Measurements from ENCODE around the gene EIF2S1.
"Not testable (repeated sequence)": the region's sequence is repeated elsewhere in the genome, so short reads cannot be mapped to it uniquely, and the experiment has no call there.

EIF2S1 gene

DNA sequence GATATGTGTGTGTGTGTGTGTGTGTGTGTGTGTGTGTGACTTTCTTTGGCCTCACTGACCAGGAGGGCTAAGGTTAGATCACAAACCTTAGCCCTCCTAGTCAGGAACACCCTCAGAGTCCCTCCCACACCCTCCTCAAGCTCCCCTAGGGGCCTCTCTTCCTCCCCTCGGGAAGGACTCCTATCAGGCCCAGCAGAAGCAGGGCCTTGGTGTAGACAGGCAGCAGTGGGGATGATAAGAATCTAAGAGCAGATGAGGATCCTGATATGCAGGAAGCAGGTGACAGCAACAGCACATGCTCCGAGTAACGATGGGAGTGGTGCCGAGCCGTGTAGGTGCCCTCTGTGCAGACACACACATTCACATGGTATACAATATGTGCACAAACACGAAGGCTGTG is 31.1 kb downstream of the EIF2S1 start:
- H3K4me3 ChIP-seq (ENCODE audit: low read length): no peak overlapping the region
- TF ChIP-seq ZNF274 (IDR thresholded peaks at IDR 0.05; ENCODE audit: low read depth, low read length): no peak

DNA sequence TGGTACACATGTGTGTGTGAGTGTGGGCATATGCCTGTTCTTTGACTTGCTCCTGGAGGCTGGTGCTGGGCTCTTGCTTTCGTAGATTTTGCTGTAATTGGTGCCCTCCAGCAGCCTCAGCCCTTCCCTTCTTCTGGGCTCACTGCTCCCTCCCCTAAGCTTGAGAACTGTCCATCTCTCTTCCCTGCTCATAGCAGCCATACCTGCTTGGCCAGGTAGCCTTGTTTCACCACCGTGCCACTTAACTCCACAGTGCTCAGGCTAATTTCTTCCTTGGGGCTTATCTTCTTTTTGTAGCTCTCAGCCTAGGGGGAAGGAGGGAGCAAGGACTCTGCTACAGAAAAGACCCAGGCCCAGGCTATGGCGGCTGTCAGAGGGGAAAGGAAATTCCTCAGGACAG is 32.0 kb downstream of the EIF2S1 start:
- TF ChIP-seq ZNF274 (IDR thresholded peaks at IDR 0.05; ENCODE audit: low read depth, low read length): no peak
- H3K4me3 ChIP-seq (ENCODE audit: low read length): no peak overlapping the region

DNA sequence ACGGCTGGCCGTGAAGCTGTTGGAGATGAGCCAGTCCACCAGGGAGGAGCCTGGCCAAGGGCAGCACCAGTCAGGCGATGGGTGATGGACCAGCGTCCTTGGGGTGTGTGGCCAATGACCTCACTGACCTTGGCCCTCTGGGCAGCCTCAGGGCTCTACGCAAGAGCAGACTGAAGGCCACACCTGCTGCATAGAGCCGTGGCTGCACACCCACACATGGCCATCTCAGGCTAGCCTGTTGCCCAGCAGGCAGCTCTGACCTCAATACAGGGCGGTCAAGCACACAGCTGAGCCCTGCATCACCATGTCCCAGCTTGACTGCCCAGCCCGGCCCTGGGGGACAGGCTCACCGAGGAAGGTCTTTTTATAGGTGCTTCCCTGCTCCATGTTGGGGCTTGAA is 32.7 kb downstream of the EIF2S1 start:
- H3K4me3 ChIP-seq (ENCODE audit: low read length): no peak overlapping the region
- no peak for TF ChIP-seq ZNF274 (IDR thresholded peaks at IDR 0.05; ENCODE audit: low read depth, low read length)

DNA sequence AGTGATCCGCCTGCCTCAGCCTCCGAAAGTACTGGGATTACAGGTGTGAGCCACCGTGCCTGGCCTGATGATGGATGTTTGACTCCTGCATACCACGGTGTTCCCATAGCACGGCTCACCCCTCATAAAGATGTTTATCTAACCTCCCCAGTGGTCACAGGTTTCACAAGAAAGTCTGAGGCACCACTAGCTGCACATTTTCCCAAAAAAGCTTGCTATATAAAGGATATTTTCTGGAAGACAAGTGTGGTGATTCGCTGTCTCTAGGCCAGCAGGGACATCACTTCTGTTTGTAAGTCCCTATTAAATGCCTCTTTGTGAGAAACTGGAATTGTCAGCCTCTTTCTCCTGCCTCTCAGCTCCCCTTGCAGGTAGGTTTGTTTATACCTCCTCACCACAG is 33.6 kb downstream of the EIF2S1 start:
- no peak overlapping the region for H3K4me3 ChIP-seq (ENCODE audit: low read length)
- no peak for TF ChIP-seq ZNF274 (IDR thresholded peaks at IDR 0.05; ENCODE audit: low read depth, low read length)

DNA sequence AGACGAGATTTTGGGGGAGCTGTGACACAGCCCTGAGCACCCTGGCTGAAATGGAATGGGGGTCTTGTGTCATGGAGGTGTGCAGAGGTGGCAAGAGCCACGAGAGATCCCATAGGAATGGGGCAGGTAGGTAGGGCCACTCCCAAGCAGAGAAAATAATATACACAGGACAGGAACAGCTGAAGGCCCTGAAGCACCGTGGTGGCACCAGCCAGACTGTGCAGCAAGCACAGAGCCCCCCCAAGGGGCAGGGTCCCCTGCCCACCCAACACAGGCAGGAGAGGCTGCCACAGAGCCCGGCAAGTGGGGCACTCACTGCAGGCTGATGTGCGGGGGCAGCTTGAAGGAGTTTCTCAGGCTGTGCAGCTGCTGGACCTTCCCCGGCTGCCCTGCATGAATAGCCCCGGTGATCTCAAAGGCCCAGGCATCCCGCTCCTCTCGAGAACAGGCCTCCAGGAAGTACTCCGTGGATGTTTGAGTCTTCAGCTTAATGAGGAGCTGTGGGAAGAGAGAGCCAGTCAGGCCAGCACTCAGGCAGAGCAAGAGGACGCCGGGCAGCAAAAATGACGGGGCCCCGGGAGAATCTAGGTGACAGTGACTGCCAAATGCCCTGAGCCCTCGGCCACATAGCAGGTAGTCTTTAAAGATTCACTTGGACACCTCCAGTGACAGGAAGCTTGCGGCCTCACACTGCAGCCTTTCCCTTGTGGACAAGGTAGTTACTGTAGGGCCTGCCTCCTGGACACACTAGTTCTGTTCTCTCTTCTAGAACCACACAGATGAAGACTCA is 35.2 kb downstream of the EIF2S1 start:
- TF ChIP-seq ZNF274 (IDR thresholded peaks at IDR 0.05; ENCODE audit: low read depth, low read length): no peak
- no peak overlapping the region for H3K4me3 ChIP-seq (ENCODE audit: low read length)

DNA sequence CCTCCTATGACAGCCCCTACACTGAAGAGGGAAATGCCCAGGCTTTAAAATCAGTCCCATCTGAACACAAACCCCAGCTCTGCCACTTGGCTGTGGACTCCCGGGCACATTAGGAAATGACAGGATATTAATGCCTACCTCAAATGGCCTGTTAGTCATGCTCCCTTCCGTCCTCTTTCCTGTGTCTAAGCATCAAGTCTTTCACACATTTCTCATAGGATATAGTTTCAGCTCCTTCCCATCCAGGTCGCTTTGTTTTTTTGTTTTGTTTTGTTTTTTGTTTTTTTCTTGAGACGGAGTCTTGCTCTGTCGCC is 35.7 kb downstream of the EIF2S1 start:
- no peak for TF ChIP-seq ZNF274 (IDR thresholded peaks at IDR 0.05; ENCODE audit: low read depth, low read length)
- no peak overlapping the region for H3K4me3 ChIP-seq (ENCODE audit: low read length)

DNA sequence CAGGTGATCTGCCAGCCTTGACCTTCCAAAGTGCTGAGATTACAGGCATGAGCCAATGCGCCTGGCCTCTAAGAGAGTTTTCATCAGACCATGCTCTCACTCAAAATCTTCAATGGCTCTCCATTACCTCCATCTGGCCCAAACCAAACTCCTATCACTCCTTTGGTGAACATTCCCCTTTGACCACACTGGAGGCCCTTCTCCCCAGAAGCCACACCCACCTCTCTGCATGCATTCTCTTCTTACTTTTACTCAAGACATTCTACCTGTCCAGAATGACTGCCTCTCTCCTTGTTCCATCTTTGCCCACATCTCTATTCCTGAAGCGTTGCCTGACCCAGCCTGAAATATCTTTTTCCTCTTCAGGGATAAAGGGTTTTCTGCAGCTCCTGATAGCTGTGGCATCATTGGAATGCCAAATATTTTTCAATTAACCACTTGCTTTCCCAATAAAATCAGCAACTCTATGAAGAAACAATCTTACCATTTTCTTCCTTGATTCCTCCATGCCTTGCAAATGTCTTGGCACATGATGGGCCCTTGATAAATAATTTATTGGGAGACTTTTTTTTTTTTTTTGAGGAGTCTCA is 36.3 kb downstream of the EIF2S1 start:
- H3K4me3 ChIP-seq (ENCODE audit: low read length): no peak overlapping the region
- TF ChIP-seq ZNF274 (IDR thresholded peaks at IDR 0.05; ENCODE audit: low read depth, low read length): no peak

DNA sequence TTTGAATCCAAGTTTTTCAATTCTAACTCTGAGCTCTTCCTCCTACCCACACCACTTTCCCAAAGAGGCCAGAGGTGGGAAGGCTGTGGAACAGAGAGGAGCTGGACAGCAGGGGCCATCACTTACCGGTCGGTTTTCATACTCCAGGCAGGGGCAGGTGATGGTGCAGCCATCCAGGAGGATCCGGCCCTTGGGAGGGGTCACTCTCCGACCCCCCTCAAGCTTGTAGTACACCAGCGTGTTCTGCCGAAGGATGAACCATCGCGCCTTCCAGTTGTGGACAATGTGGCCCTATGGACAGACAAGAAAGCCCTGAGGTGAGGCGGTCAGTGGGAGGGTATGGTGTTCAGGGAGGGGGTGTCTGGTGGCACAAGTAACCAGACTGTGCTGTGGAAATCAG is 37.4 kb downstream of the EIF2S1 start:
- H3K4me3 ChIP-seq (ENCODE audit: low read length): no peak overlapping the region
- TF ChIP-seq ZNF274 (IDR thresholded peaks at IDR 0.05; ENCODE audit: low read depth, low read length): no peak

DNA sequence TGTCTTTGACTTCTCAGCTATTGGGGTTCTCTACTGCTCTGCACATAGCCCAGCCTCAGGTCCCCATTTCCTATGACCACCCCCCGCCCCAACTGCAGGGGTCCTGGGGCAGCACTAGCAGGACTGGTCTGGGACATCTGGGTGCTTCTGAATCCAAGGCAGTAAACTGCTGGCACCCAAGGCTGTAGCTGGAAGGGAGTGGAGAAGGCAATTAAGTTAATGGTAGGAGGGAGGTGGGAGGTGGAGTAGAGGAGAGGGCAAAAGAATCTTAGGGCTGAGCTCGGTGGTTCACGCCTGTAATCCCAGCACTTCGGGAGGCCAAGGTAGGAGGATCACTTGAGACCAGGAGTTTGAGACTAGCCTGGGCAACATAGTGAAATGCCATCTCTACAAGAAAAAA is 40.3 kb downstream of the EIF2S1 start:
- H3K4me3 ChIP-seq (ENCODE audit: low read length): no peak overlapping the region
- TF ChIP-seq ZNF274 (IDR thresholded peaks at IDR 0.05; ENCODE audit: low read depth, low read length): no peak

DNA sequence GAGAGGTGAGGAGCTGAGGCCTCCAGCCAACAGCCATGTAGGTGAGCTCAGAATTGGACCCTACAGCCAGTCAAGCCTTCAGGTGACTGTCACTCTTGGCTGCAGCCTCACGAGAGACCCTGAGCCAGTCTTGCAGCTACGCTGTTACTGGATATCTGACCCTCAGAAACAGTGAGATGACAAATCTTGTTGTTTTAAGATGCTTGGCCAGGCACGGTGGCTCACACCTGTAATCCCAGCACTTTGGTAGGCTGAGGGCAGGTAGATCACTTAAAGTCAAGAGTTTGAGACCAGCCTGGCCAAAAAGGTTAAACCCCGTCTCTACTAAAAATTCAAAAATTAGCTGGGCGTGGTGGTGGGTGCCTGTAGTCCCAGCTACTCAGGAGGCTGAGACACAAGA is 45.6 kb downstream of the EIF2S1 start:
- H3K4me3 ChIP-seq (ENCODE audit: low read length): no peak overlapping the region
- no peak for TF ChIP-seq ZNF274 (IDR thresholded peaks at IDR 0.05; ENCODE audit: low read depth, low read length)

DNA sequence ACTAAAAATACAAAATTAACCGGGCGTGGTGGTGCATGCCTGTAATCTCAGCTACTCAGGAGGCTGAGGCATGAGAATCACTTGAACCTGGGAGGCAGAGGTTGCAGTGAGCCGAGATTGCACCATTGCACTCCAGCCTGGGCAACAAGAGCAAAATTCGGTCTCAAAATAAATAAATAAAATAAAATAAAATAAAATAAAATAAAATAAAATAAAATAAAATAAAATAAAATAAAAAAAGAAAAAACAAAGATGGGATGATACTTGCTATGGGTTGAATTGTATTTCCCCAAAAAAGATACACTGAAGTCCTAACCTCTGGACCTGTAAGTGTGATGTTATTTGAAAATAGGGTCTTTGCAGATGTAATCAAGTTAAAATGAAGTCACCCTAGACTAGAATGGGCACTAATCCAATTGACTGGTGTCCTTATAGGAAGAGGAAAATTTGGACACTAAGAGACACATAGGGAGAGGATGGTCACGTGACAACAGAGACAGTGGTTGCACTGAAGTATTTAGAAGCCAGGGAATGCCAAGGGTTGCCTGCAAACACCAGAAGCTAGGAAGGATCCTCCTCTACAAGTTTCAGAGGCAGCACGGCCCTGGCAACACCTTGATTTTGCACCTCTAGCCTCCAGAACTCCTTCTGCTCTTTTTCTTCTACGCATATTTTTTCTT is 48.1 kb downstream of the EIF2S1 start:
- H3K4me3 ChIP-seq (ENCODE audit: low read length): not testable (repeated sequence)

DNA sequence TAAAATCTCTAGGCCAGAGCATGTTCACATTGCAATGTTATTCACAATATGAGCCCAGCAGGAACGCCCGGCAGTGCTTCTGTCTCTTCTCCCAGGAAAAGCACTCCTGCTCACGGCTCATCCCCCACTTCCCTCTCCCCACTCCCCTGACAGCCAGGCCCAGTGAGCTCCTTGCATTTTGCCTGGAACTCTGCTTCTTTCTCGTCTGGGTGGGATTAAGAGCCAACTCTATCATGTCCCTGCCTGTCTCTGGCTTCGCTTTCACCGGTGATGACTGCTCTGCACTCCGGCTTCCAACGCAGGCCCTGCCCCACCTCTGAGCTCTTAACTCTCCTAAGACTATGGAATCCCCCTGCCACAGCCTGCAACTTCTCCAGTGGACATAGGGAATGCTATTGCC is 49.3 kb downstream of the EIF2S1 start:
- no peak for TF ChIP-seq ZNF274 (IDR thresholded peaks at IDR 0.05; ENCODE audit: low read depth, low read length)
- no peak overlapping the region for H3K4me3 ChIP-seq (ENCODE audit: low read length)

DNA sequence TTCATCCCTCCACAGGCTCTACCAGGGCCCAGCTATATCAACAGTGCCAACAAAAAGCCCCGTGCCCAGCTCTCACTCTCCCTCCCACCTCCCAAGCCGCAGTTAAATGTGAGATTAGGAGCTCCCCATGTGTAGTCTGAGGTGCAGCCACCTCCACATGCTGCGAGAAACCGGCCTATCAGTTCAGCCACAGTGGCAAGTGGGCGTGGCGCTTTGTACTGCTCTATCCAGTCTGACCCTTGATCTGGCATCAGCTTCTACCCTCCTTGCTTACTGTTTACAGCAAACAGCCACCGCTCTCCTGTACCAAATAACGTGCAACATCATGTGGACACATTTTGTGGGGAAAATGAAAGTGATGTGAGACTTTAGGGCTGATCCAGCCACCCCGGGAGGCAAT is 50.2 kb downstream of the EIF2S1 start:
- no peak overlapping the region for H3K4me3 ChIP-seq (ENCODE audit: low read length)
- no peak for TF ChIP-seq ZNF274 (IDR thresholded peaks at IDR 0.05; ENCODE audit: low read depth, low read length)

DNA sequence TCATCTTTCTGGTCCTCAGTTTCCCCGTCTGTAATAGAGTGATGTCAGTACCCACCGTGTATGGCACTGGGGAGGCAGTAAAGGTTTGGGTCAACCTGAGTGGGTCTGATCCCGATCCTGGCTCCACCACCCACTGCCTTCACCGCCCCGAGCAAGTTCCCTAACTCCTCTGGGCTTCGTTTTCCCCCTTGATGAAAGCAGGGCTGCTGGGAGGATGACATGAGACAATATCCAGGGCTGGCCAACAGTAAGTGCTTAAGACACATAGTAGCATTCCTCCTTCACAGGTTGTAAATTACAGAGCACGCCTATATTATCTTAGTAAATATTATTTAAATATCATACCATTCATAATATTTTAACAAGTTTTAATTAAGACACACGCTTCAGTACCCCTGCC is 51.2 kb downstream of the EIF2S1 start:
- TF ChIP-seq ZNF274 (IDR thresholded peaks at IDR 0.05; ENCODE audit: low read depth, low read length): no peak
- H3K4me3 ChIP-seq (ENCODE audit: low read length): no peak overlapping the region

DNA sequence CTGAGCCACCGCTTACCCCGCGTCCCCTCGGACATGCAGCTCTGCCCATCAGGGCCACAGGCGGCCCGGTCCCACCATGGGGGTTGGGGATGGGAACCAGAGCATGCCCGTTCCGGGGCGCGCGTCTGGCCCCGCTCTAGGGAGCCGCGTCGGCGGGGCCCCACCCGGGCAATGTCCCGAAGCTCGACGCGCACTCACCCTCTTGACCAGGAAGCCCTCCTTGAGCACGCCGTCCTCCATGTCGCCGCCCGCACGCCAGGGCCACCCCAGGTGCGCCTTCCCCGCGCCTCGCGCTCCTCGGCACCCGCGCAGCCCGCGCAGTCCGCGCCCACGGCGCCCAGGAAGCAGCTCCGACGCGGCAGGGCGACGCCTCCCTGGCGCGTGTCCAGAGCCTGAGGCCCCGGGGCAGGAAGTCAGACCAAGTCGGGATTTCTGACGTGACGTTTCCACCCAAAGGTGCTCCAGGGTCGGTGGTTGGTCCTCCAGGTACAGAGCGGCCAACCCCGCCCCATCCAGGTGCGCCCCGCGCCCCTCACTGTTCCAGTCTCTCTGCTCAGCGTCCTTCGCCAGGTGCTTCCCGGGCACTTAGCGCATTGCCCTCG is 51.8 kb downstream of the EIF2S1 start, which contains the start of gene PLEK2:
Gene PLEK2 (minus strand): TSS at position 346 of the 602 bp plus-strand sequence. CDS start 106 bp downstream, at position 240.
- no peak for TF ChIP-seq ZNF274 (IDR thresholded peaks at IDR 0.05; ENCODE audit: low read depth, low read length)

More for the DNA sequence above, 51.8 kb downstream of the EIF2S1 start, which contains the start of gene PLEK2:
- peak within 1 kb of the TSS; percentile 20; the same call in 1 of the 2 replicates for H3K4me3 ChIP-seq (ENCODE audit: low read length)

Measured in GM08714 (cell line).